GOT3 (cell line): ENCODE data around the gene SRRM3.
"Not testable (repeated sequence)": the region's sequence is repeated elsewhere in the genome, so short reads cannot be mapped to it uniquely, and the experiment has no call there.

Experiments used
- DNase-seq: peaks from one replicate; lab custom pipeline; 2025; ENCODE audit warnings: mixed read lengths; lab: John Stamatoyannopoulos, UW

SRRM3 gene

DNA sequence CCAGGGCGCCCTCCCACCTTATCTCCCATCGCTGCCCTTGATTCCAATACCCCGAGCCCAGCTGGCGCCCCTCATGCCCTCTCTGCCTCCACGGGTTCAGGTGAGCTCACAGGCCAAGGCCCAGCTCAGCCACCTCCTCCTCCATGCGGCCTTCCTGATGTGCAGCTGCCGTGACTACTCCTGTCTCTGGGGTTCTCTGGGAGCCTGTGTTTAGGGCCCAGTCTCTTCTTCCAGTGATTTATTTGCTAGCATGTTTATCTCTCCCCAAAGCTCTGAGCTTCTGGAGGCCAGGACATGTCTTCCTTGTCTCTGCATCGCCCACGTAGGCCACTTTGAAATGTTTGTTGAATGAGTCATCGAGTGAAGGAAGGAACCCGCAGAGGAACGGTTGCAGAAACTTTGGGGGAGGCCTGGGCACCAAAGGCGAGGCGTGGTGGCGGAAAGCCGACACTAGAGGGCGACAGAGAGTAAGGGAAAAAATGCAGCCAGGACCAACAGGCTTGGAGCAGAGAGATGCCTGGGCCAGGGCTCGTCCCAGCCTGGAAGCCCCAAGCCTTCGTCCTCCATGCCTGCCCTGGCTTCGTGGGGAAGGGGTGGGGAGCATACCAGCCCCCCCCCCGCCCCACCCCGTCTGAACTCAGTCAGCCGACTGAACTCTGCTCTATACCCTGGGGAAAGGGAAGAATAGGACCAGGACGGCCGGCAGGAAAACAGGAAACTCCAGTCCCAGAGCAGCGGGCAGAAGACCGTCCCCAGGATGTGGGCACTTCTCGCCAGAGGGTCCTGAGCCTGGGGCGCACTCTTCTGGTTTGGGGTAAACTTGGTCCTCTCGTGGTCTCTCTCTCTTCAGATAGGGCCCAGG is 89.9 kb downstream of the SRRM3 start:
- peak; percentile 91 for DNase-seq

DNA sequence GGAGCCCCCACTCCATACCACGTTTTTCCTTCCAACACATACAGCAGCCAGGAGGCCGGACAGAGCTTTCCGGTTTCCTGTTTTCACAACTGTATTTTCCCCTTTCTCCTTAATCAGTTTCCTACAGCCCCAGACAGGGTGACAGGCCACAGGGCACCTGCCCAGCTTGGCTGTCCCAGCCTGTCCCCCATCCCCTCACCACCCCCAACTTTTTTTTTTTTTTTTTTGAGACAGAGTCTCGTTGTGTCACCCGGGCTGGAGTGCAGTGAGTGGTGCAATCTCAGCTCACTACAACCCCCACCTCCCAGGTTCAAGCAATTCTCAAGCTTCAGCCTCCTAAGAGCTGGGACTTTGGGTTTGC is 90.5 kb downstream of the SRRM3 start:
- DNase-seq: no peak

DNA sequence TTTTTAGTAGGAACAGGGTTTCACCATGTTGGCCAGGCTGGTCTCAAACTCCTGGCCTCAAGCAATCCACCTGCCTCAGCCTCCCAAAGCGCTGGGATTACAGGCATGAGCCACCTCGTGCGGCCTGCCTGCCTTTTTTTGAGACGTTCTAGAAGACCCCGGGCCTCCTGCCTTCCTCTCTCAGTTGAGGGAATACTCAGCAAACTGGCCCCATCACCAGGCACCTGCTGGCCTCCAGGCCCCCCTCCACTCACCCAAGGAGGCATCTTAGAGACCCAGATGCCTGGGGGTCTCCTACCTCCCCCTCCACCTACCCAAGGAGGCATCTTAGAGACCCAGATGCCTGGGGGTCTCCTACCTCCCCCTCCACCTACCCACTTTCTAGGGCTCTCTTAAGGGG is 91.2 kb downstream of the SRRM3 start:
- DNase-seq: not testable (repeated sequence)

DNA sequence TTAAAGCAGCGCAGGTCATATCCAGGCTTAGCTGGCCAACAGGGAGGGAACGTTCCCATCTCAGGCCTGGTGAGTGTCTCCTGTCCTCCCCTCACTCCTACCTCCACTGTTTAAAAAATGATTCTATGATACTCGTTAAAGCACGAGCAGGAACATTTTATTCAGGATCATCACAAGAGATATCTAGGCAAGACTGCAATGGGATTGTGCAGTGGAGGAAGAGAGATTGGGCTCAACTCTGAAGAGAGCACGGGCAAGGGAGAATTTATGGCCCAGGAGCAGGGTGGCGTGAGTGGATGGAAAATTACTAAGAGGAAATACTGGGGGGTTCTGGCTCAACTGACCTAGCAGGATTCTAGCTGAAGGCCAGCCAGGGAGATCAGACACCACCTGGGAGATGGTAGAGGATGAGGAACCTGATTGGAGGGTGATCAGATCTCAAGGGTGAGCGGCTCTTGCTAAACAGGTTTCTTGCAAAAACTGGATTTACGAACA is 91.8 kb downstream of the SRRM3 start:
- no peak for DNase-seq

DNA sequence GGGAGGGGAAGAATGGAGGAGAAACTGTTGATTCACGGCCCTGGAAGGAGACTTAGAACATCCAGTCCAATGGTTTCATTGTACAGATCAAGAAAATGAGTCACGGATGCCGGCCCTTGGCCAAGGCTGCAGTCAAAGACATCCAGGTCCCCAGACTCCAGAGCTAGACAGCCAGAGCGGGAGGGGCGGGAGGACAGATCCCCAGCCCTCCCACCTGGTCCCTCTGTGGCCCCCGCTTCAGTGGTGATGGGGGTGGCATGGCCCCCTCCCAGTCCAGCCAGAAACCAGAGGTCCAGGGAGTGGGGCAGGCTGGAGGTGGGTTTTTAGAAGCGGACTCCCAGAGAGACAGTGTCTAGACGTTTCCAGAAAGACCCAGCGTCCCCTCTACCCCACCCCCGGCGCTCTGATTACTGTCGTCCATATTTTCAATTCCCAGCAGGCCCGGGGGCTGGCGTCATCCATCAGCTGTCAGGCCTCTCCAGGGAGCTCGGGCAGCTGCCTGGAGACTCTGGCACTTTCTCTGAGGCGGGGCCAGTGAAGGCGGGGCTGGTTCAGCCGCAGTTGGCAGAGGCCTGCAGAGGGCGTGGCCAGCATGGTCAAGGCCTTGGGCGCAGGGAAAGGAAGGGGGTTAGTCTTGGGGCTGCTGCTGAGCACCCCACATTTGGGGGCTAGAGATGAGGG is 92.8 kb downstream of the SRRM3 start:
- peak; percentile 77 for DNase-seq

DNA sequence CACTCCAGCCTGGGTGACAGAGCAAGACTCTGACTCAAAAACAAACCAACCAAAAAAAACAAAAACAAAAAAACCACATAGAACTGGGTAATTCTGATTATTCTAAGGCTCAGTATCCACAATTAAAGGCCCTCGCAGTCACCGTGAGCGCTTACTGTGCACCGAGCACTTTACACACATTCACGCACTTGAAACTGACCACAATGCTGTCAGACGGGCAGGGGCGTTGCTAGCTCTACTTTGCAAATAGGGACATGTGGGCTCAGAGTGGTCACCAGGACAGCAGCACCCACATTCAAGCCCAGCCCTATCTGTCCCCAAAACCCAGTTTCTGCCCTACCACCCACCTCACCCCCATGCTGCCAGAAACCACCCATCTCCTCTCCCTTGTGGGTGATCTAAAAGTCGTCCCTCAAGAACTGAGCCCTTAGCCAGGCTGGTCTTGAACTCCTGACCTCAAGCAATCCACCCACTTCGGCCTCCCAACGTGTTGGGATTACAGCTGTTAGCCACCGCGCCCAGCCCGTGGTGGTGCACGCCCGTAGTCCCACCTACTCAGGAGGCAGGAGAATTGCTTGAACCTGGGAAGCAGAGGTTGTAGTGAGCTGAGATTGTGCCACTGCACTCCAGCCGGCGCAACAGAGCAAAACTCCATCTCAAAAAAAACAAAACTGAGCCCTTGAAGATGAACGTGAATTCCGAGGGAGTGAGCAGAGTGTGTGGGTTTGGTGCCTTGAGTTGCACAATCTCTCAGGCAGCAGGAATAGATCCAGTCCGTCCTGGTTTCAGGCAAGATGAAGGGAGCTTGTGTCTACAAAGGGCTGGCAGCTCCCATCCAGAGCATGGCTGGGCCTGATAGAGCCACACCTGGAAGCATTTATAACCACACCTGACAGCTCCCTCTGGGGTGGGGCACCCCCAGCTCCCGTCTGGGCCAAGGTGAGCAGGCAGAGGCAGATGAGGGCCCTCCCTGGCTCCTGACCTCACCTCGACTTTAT is 95.3 kb downstream of the SRRM3 start:
- no peak for DNase-seq

DNA sequence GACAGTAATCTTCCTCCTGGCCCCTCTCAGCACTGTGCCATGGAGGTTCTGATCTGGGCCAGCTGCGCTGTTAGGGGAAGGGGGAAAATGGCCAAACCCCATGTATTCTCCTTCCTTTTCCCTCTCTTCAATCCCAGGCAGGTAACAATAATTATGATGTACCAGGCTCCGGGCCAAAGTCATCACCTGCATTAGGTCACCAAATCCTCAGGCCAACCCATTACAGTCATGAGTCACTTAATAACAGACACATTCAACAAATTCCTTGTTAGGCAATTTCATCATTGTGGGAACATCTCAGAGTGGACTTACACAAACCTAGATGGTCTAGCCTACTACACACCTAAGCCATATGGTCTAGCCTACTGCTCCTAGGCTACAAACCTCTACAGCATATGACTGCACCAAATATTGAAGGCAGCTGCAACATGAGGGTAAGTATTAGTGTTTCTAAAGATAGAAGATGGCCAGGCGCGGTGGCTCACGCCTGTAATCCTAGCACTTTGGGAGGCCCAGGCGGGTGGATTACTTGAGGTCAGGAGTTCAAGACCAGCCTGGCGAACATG is 98.6 kb downstream of the SRRM3 start:
- DNase-seq: no peak

DNA sequence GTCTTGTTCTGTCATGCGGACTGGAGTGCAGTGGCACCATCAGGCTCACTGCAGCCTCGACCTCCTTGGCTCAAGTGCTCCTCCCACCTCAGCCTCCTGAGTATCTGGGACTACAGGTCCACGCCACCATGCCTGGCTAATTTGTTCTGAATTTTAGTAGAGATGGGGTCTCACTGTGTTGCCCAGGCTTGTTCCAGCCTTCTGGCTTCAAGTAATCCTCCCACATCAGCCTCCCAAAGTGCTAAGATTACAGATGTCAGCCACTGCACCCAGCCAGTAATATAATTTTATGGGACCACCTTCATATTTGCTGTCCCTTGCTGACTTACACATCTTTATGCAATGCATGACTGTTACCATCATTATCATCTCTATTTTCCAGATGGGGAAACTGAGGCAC is 99.3 kb downstream of the SRRM3 start:
- DNase-seq: no peak

DNA sequence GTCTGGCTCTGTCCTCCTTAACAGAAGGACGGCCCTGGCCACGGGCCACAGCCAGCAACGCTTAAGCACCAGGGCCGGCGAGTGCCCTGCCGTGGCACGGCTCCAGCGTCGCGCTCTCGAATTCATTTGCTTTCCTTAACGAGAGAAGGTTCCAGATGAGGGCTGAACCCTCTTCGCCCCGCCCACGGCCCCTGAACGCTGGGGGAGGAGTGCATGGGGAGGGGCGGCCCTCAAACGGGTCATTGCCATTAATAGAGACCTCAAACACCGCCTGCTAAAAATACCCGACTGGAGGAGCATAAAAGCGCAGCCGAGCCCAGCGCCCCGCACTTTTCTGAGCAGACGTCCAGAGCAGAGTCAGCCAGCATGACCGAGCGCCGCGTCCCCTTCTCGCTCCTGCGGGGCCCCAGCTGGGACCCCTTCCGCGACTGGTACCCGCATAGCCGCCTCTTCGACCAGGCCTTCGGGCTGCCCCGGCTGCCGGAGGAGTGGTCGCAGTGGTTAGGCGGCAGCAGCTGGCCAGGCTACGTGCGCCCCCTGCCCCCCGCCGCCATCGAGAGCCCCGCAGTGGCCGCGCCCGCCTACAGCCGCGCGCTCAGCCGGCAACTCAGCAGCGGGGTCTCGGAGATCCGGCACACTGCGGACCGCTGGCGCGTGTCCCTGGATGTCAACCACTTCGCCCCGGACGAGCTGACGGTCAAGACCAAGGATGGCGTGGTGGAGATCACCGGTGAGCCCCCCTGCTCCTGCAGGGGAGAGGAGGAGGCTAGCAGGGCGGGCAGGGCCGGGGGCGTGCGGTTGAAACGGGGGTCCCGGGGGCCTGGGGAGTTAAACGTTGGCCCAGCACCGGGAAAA is 100.9 kb downstream of the SRRM3 start, which contains the start of gene HSPB1:
HSPB1 (plus strand) TSS at position 327 of the 855 bp plus-strand sequence; CDS start at position 367, 40 bp downstream.
- DNase-seq: peak; percentile 32

DNA sequence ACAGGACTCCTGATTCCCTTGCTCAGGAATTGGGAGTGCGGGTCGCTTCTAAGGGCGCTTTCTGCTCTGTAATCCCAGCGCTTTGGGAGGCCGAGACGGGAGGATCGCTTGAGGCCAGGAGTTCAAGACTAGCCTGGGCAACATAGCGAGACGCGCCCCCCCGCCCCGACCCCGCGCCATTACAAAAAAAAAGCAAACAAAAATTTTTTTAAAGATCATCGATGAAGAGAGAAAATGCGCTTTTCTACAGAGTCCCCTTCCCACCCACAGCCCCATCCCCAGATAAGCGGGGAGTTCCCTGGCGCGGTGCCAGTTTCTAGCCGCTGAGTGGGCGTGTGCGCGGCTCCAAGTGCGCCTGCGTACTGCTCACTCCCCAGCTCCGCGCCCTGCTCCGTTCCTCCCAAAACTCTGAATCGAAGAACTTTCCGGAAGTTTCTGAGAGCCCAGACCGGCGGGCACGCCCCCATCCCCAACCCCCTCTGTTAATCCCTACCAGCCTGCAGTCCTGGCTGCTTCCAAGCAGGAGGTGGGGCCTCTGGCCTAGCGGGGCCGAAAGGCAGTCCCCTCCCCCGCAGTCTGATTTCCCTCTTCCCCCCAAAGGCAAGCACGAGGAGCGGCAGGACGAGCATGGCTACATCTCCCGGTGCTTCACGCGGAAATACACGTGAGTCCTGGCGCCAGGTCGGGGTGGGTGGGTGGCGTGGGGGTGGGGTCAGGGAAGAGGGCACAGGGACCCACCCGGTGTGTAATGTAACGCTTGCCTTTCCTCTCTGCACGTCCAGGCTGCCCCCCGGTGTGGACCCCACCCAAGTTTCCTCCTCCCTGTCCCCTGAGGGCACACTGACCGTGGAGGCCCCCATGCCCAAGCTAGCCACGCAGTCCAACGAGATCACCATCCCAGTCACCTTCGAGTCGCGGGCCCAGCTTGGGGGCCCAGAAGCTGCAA is 101.8 kb downstream of the SRRM3 start:
- peak; percentile 24 for DNase-seq

DNA sequence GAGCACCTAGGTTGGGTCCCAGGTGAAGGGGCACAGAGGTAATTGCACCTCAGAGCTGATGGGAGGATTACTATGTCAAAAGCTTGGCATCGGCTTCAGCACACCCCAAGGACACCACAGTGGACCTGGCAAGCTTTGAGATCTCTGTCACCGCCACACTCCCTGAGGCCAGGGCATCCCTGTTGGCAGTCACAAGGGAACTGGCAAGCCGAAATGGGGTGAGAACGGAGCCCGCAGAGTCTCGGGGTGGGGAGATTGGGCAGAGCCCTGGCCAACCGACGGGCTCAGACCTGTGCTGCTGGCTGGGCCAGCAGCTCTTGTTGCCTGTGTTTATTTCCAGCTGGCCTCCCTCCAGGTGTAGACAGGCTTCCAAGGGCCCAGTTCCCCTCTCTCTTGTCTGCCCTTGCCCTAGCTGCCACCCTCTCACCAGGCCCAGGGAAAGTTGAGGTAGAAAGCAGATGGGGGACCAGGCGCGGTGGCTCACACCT is 103.2 kb downstream of the SRRM3 start:
- no peak for DNase-seq

DNA sequence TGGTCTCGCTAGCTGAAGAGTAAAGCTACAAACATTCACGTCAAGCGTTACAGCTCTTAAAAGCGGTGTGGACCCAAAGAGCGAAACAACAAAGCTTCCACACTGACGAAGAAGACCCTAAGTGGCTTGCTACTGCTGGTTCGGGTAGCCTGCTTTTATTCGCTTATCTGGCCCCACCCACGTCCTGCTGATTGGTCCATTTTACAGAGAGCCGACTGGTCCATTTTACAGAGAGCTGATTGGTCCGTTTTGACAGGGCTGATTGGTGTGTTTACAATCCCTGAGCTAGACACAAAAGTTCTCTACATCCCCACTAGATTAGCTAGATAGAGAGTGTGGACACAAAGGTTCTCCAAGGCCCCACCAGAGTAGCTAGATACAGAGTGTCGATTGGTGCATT is 107.2 kb downstream of the SRRM3 start:
- DNase-seq: not testable (repeated sequence)

DNA sequence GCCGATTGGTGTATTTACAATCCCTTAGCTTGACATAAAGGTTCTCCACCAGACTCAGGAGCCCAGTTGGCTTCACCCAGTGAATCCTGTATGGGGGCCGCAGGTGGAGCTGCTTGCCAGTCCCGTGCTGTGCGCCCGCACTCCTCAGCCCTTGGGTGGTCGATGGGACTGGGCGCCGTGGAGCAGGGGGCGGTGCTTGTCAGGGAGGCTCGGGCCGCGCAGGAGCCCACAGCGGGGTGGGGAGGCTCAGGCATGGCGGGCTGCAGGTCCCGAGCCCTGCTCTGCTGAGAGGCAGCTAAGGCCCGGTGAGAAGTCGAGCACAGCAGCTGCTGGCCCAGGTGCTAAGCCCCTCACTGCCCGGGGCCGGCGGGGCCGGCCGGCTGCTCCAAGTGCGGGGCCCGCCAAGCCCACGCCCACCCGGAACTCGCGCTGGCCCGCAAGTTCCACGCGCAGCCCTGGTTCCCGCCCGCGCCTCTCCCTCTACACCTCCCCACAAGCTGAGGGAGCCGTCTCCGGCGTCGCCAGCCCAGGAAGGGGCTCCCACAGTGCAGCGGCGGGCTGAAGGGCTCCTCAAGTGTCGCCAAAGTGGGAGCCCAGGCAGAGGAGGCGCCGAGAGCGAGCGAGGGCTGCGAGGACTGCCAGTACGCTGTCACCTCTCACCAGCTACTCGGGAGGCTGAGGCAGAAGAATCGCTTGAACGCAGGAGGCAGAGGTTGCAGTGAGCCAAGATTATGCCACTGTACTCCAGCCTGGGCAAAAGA is 107.8 kb downstream of the SRRM3 start:
- DNase-seq: not testable (repeated sequence)

DNA sequence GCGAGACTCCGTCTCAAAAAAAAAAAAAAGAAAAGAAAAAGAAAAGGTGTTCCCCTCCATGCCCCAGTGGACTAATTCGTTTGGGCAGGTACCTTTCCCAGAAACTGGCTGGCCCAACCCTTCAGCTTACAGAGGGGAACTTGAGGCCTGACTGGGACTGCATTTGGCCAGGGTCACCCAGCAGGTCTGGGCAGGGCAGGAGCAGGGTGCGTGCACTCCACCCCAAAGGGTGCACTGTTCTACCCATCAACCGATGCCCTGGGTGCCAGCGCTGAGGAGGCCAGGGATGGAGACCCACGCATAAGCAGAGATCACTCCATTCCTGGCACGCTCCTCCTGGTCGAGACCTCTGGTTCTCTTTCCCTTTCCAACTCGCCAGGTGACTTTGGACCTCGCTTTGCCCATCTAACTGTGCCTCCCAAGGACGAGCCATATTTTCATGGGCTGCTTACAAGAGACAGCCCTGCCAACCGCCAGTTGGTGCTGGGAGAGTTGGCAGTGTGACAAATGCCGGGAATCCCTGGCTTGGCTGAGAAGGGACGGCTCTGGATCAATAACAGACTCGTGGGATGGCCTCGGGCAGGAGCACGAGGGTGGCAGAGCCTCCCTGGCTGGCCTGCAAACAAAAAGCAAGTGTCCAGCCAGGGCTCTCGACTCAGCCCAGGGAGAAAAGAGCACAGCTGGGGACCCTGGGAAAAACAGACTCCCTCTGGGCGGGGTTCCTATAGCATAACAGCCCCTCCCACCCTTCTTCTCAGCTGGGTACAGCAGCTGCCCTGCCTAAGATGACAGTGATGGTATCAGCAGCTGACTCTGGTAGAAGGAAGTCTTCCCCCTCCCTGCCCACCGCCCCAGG is 108.6 kb downstream of the SRRM3 start:
- no peak for DNase-seq

DNA sequence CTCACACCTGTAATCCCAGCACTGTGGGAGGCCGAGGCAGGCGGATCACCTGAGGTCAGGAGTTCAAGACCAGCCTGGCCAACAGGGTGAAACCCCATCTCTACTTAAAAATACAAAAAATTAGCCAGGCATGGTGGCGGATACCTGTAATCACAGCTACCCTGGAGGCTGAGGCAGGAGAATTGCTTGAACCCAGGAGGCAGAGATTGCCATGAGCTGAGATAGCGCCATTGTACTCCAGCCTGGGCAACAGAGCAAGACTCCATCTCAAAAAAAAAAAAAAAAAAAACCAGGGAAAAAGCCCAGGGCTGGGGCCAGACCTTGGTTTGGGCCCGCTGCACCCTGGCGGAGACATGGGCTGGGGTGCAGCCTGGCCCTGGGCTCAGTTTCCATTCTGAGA is 110.1 kb downstream of the SRRM3 start:
- DNase-seq: not testable (repeated sequence)

DNA sequence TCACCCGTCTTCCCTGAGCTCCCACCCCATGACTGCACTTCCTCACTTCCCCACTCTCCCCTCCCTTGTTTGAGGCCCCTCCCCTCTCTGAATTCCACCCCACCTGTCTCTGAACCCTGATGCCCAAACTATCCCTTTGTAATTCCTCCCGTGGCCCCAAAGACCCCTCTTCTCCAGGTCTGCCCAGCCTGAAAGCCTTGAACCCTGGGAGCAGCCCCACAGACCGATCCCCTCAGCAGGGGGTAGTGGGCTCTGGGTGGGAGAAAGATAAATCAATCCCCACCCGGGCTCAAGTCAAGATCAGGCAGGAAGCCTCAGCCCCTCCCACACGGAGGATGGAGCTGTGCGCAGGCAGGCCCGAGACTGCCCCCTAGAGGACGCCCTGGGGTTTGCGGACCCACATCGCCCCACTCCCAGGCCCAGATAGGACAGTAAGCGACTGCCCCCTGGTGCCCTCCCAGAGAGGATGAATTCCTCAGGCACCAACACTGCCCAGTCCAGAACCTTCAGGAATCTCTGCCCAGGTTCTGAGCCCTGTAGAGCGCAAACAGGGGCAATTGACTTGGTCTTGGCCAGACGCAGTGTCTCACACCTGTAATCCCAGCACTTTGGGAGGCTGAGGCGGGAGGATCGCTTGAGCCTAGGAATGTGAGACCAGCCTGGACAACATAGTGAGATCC is 112.5 kb downstream of the SRRM3 start:
- peak; percentile 80 for DNase-seq

DNA sequence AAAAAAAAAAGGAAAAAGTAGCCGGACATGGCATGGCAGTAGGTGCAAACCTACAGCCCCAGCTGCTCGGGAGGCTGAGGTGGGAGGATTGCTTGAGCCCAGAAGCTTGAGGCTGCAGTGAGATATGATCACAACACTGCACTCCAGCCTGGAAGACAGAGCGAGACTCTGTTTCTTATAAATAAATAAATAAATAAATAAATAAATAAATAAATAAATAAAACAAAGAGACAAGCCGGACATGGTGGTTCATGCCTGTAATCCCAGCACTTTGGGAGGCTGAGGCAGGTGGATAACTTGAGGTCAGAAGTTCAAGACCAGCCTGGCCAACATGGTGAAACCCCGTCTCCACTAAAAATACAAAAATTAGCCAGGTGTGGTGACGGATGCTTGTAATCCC is 113.0 kb downstream of the SRRM3 start:
- not testable (repeated sequence) for DNase-seq
